GM23338 (cell line): ENCODE data around the gene MARK2. TPM values are rescaled to one million over a fixed set of nuclear protein-coding genes. Genes with fewer than 3 reads are reported as not detected.
A peak's percentile ranks its signal among the peaks of the same experiment; 100 is the strongest.

Source experiments
- ATAC-seq: fragments of 200-7000 bp; cut with Tn5 transposase; 3 replicates; pipeline ENCODE4 v1.9.1; 2020
- DNase-seq: peaks from one replicate; pipeline ENCODE4 v3.0.0-alpha.2; 2015; ENCODE audit warnings: low spot score
- H2AFZ ChIP-seq: fragments of 200-600 bp; sonication (generic); 2 replicates; pipeline ENCODE4 v1.8.0; 2016; ENCODE audit warnings: antibody characterized with exemption, mild to moderate bottlenecking, moderate library complexity
- H3F3A ChIP-seq: fragments of 200-600 bp; sonication (generic); replicated peaks from 2 replicates; pipeline ENCODE4 v1.8.0; 2017; ENCODE audit warnings: antibody characterized with exemption, mixed run types, low read depth
- H3K27ac ChIP-seq: fragments of 200-600 bp; sonication (generic); 2 replicates; pipeline ENCODE4 v1.6.1; 2016; ENCODE audit warnings: low read depth
- H3K27me3 ChIP-seq: fragments of 200-600 bp; sonication (generic); 2 replicates; pipeline ENCODE4 v1.8.0; 2016; ENCODE audit warnings: mild to moderate bottlenecking, mixed run types, moderate library complexity; ENCODE audit not compliant: insufficient read depth
- H3K36me3 ChIP-seq: fragments of 200-600 bp; sonication (generic); 2 replicates; pipeline ENCODE4 v1.8.0; 2016; ENCODE audit warnings: mild to moderate bottlenecking; ENCODE audit not compliant: insufficient read depth
- H3K4me1 ChIP-seq: fragments of 200-600 bp; sonication (generic); 2 replicates; pipeline ENCODE4 v1.8.0; 2016; ENCODE audit warnings: mild to moderate bottlenecking, moderate library complexity; ENCODE audit not compliant: insufficient read depth
- H3K4me2 ChIP-seq: fragments of 200-600 bp; sonication (generic); 2 replicates; pipeline ENCODE4 v1.7.1; 2017; ENCODE audit warnings: mixed run types
- H3K4me3 ChIP-seq: fragments of 200-600 bp; sonication (generic); 2 replicates; pipeline ENCODE4 v1.6.1; 2016; ENCODE audit warnings: mixed run types
- H3K79me2 ChIP-seq: fragments of 200-600 bp; sonication (generic); replicated peaks from 2 replicates; pipeline ENCODE4 v1.8.0; 2017; ENCODE audit warnings: mild to moderate bottlenecking; ENCODE audit not compliant: insufficient read depth
- H3K9me2 ChIP-seq: fragments of 200-600 bp; sonication (generic); 2 replicates; pipeline ENCODE4 v1.8.0; 2017; ENCODE audit not compliant: insufficient read depth
- H4K20me1 ChIP-seq: fragments of 200-600 bp; sonication (generic); replicated peaks from 2 replicates; pipeline ENCODE4 v1.8.0; 2017; ENCODE audit warnings: mild to moderate bottlenecking; ENCODE audit not compliant: insufficient read depth
- H3K27ac Mint-ChIP-seq: 2 replicates; pipeline ENCODE4 v1.8.0; 2020; ENCODE audit warnings: inconsistent platforms, mild to moderate bottlenecking, moderate library complexity, mixed read lengths
- H3K27me3 Mint-ChIP-seq: 3 replicates; pipeline ENCODE4 v1.8.0; 2022; ENCODE audit warnings: low read depth, mild to moderate bottlenecking, moderate library complexity, mixed read lengths, inconsistent platforms; ENCODE audit not compliant: insufficient read depth, poor library complexity
- H3K36me3 Mint-ChIP-seq: 3 replicates; pipeline ENCODE4 v1.8.0; 2021; ENCODE audit warnings: low read depth, mild to moderate bottlenecking, inconsistent platforms, moderate library complexity, mixed read lengths
- H3K4me1 Mint-ChIP-seq: 3 replicates; pipeline ENCODE4 v1.8.0; 2020; ENCODE audit warnings: mild to moderate bottlenecking, inconsistent platforms, mixed read lengths
- H3K4me3 Mint-ChIP-seq: 3 replicates; pipeline ENCODE4 v1.8.0; 2021; ENCODE audit warnings: moderate library complexity, mild to moderate bottlenecking, inconsistent platforms, mixed read lengths
- H3K9me3 Mint-ChIP-seq: 3 replicates; pipeline ENCODE4 v1.8.0; 2020; ENCODE audit warnings: moderate library complexity, mild to moderate bottlenecking, inconsistent platforms, mixed read lengths
- CREB1 ChIP-seq: fragments of 250-450 bp; sonication (Bioruptor Pico); IDR thresholded peaks from 2 replicates; pipeline ENCODE4 v1.5.0; 2020; ENCODE audit warnings: low read depth, mild to moderate bottlenecking, moderate library complexity
- EZH2 ChIP-seq: fragments of 200-600 bp; sonication (generic); IDR thresholded peaks from one replicate; pipeline ENCODE4 v1.8.0; 2017; ENCODE audit warnings: antibody characterized with exemption, mild to moderate bottlenecking, low read depth; ENCODE audit not compliant: unreplicated experiment
- EZH2phosphoT487 ChIP-seq: fragments of 200-600 bp; sonication (generic); IDR thresholded peaks from one replicate; pipeline ENCODE4 v1.8.1; 2018; ENCODE audit warnings: antibody characterized with exemption; ENCODE audit not compliant: unreplicated experiment
- JUNB ChIP-seq: IDR thresholded peaks from one replicate; pipeline ENCODE4 v1.6.1; 2016; ENCODE audit warnings: antibody characterized with exemption; ENCODE audit not compliant: unreplicated experiment
- NANOG ChIP-seq: IDR thresholded peaks from 2 replicates; pipeline ENCODE4 v1.6.1; 2016; ENCODE audit warnings: antibody characterized with exemption, borderline replicate concordance
- POLR2AphosphoS5 ChIP-seq: IDR thresholded peaks from 2 replicates; pipeline ENCODE4 v1.6.1; 2016; ENCODE audit warnings: antibody characterized with exemption, low read depth
- REST ChIP-seq: IDR thresholded peaks from one replicate; pipeline ENCODE4 v1.6.1; 2018; ENCODE audit warnings: antibody characterized with exemption; ENCODE audit not compliant: unreplicated experiment
- STAT1 ChIP-seq: IDR thresholded peaks from one replicate; pipeline ENCODE4 v1.6.1; 2016; ENCODE audit warnings: antibody characterized with exemption; ENCODE audit not compliant: unreplicated experiment
- ZNF114 ChIP-seq: fragments of 250-450 bp; sonication (Bioruptor Pico); IDR thresholded peaks from 2 replicates; pipeline ENCODE4 v1.5.0; 2020; ENCODE audit warnings: mild to moderate bottlenecking, moderate library complexity
- ZNF331 ChIP-seq: fragments of 250-450 bp; sonication (Bioruptor Pico); IDR thresholded peaks from 2 replicates; pipeline ENCODE4 v1.5.0; 2020; ENCODE audit warnings: low read depth, mild to moderate bottlenecking, moderate library complexity
- polyA plus RNA-seq: library from polyadenylated mRNA; unstranded; fragments of >200 nt; fragmentation: Nextera tagmentation; extraction: Ambion mirVana; gene quantifications from 2 replicates; pipeline ENCODE4 v1.2.1, GENCODE V29; 2016
- total RNA-seq: library from RNA; depleted of rRNA; stranded (reverse); fragments of >200 nt; shearing (Covaris generic); gene quantifications from 2 replicates; pipeline ENCODE4 v1.2.3, GENCODE V29; 2014
- TF ChIP-seq, protein P1 (sequence below): IDR thresholded peaks from 2 replicates; pipeline ENCODE4 v1.6.1; 2016; ENCODE audit warnings: antibody characterized with exemption
- TF ChIP-seq, protein P2 (sequence below): fragments of 250-450 bp; sonication (Bioruptor Pico); IDR thresholded peaks from 2 replicates; pipeline ENCODE4 v1.5.0; 2020; ENCODE audit warnings: mild to moderate bottlenecking, moderate library complexity

MARK2 gene
- total and polyA plus RNA-seq, 2 experiments from 2014 or later, result 18.7 to 42.6 TPM

DNA sequence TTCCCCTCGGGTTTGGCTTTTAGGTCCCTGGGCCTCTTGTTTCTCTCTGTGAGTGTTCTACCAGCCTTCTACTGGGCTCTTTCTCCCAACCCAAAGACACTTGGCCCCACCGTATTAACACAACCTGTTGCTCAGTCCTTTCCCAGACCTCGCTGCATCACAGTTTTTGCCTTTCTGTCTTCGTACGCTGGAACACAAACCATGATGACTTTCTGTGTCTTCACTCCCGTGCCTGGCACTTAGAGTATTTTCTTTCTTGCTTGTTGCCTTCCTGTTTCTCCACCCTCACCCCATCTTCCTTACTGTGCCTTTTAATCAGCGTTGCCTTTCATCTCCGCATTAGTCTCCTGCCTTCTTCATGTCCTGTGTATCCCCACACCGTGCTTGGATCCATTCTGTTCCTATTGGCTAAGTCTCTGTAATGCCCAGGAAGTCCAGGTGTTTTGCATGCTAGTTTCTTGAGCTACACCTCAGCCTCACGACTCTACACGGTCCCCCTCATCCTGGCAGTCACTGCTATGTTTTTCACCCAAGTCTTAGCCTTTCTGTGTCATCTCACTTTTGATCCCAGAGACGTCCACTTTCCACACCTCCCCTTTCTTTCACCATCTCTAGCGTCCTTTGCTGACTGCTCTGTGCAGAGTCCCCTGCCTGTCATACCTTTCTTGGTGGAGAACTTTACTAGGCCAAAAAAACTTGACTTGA lies 1.6 kb downstream of the MARK2 start:
- Histone ChIP-seq H3K27me3 (no peaks in the 10 kb centered on the region), H4K20me1 (peaks cover 46% of the 10 kb centered on the region), H3F3A (peaks cover 9% of the 10 kb centered on the region), H3K4me1 (peaks cover 65% of the 10 kb centered on the region), H3K79me2 (peaks cover 63% of the 10 kb centered on the region), H3K36me3 (no peaks in the 10 kb centered on the region), H2AFZ (no peak overlapping the region), H3K27ac (0 out of 2 replicates have a peak overlapping the region, but pooled peaks have one; percentile 80), H3K4me2 (peak overlapping the region; percentile 97), H3K4me3 (peak overlapping the region; percentile 93), H3K9me2 (no peaks in the 10 kb centered on the region)
- Mint-ChIP-seq H3K36me3 (peaks cover 13% of the 10 kb centered on the region; the same call in 2 of the 3 replicates), H3K4me1 (peaks cover 69% of the 10 kb centered on the region), H3K27ac (no peak overlapping the region), H3K9me3 (no peaks in the 10 kb centered on the region), H3K27me3 (peaks cover 9% of the 10 kb centered on the region), H3K4me3 (peak overlapping the region; percentile 92)
- no peak for TF ChIP-seq ZNF331 (CRISPR knock-in tag)
- no peak for TF ChIP-seq CREB1
- TF ChIP-seq NANOG, result no peak
- TF ChIP-seq, protein P1, sequence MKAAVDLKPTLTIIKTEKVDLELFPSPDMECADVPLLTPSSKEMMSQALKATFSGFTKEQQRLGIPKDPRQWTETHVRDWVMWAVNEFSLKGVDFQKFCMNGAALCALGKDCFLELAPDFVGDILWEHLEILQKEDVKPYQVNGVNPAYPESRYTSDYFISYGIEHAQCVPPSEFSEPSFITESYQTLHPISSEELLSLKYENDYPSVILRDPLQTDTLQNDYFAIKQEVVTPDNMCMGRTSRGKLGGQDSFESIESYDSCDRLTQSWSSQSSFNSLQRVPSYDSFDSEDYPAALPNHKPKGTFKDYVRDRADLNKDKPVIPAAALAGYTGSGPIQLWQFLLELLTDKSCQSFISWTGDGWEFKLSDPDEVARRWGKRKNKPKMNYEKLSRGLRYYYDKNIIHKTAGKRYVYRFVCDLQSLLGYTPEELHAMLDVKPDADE, result no peak
- TF ChIP-seq EZH2, result no peak
- TF ChIP-seq REST, result no peak
- TF ChIP-seq EZH2phosphoT487, result no peak
- no peak for TF ChIP-seq ZNF114 (CRISPR knock-in tag)
- TF ChIP-seq POLR2AphosphoS5, result no peak
- no peak for TF ChIP-seq STAT1
- no peak for TF ChIP-seq JUNB
- DNase-seq (no peak), ATAC-seq (no peak)

GRCh38 chr11:63841554-63841953 lies 2.6 kb downstream of the MARK2 start:
- ATAC-seq, result peak; percentile 28
- TF ChIP-seq, protein P2, sequence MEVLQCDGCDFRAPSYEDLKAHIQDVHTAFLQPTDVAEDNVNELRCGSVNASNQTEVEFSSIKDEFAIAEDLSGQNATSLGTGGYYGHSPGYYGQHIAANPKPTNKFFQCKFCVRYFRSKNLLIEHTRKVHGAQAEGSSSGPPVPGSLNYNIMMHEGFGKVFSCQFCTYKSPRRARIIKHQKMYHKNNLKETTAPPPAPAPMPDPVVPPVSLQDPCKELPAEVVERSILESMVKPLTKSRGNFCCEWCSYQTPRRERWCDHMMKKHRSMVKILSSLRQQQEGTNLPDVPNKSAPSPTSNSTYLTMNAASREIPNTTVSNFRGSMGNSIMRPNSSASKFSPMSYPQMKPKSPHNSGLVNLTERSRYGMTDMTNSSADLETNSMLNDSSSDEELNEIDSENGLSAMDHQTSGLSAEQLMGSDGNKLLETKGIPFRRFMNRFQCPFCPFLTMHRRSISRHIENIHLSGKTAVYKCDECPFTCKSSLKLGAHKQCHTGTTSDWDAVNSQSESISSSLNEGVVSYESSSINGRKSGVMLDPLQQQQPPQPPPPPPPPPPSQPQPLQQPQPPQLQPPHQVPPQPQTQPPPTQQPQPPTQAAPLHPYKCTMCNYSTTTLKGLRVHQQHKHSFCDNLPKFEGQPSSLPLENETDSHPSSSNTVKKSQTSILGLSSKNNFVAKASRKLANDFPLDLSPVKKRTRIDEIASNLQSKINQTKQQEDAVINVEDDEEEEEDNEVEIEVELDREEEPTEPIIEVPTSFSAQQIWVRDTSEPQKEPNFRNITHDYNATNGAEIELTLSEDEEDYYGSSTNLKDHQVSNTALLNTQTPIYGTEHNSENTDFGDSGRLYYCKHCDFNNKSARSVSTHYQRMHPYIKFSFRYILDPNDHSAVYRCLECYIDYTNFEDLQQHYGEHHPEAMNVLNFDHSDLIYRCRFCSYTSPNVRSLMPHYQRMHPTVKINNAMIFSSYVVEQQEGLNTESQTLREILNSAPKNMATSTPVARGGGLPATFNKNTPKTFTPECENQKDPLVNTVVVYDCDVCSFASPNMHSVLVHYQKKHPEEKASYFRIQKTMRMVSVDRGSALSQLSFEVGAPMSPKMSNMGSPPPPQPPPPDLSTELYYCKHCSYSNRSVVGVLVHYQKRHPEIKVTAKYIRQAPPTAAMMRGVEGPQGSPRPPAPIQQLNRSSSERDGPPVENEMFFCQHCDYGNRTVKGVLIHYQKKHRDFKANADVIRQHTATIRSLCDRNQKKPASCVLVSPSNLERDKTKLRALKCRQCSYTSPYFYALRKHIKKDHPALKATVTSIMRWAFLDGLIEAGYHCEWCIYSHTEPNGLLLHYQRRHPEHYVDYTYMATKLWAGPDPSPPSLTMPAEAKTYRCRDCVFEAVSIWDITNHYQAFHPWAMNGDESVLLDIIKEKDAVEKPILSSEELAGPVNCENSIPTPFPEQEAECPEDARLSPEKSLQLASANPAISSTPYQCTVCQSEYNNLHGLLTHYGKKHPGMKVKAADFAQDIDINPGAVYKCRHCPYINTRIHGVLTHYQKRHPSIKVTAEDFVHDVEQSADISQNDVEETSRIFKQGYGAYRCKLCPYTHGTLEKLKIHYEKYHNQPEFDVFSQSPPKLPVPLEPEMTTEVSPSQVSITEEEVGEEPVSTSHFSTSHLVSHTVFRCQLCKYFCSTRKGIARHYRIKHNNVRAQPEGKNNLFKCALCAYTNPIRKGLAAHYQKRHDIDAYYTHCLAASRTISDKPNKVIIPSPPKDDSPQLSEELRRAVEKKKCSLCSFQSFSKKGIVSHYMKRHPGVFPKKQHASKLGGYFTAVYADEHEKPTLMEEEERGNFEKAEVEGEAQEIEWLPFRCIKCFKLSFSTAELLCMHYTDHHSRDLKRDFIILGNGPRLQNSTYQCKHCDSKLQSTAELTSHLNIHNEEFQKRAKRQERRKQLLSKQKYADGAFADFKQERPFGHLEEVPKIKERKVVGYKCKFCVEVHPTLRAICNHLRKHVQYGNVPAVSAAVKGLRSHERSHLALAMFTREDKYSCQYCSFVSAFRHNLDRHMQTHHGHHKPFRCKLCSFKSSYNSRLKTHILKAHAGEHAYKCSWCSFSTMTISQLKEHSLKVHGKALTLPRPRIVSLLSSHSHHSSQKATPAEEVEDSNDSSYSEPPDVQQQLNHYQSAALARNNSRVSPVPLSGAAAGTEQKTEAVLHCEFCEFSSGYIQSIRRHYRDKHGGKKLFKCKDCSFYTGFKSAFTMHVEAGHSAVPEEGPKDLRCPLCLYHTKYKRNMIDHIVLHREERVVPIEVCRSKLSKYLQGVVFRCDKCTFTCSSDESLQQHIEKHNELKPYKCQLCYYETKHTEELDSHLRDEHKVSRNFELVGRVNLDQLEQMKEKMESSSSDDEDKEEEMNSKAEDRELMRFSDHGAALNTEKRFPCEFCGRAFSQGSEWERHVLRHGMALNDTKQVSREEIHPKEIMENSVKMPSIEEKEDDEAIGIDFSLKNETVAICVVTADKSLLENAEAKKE (CRISPR knock-in tag), result no peak
- TF ChIP-seq ZNF331 (CRISPR knock-in tag) (no peak), CREB1 (no peak)

More at GRCh38 chr11:63841554-63841953, 2.6 kb downstream of the MARK2 start:
- Histone ChIP-seq H3K27me3 (no peaks in the 10 kb centered on the region), H3K4me1 (peaks cover 66% of the 10 kb centered on the region), H3K4me3 (peak overlapping the region; percentile 93), H3K27ac (peak overlapping the region; percentile 80), H2AFZ (no peak overlapping the region), H3K4me2 (peak overlapping the region; percentile 97), H3K9me2 (no peaks in the 10 kb centered on the region), H3K36me3 (no peaks in the 10 kb centered on the region), H4K20me1 (peaks cover 53% of the 10 kb centered on the region), H3K79me2 (peaks cover 73% of the 10 kb centered on the region), H3F3A (peaks cover 9% of the 10 kb centered on the region)
- Mint-ChIP-seq H3K9me3 (no peaks in the 10 kb centered on the region), H3K36me3 (peaks cover 13% of the 10 kb centered on the region; the same call in 2 of the 3 replicates), H3K4me1 (peaks cover 74% of the 10 kb centered on the region), H3K27me3 (peaks cover 9% of the 10 kb centered on the region), H3K4me3 (peak overlapping the region; percentile 92), H3K27ac (peak overlapping the region; percentile 33; the same call in 1 of the 2 replicates)
- DNase-seq, result peak; percentile 64
